ENCODE data around the gene FAM43A. TPM values are rescaled to one million over a fixed set of nuclear protein-coding genes. Genes with fewer than 3 reads are reported as not detected.

The FAM43A gene
- total RNA-seq, 1 experiment from 2014 or later: 18.8 TPM

DNA sequence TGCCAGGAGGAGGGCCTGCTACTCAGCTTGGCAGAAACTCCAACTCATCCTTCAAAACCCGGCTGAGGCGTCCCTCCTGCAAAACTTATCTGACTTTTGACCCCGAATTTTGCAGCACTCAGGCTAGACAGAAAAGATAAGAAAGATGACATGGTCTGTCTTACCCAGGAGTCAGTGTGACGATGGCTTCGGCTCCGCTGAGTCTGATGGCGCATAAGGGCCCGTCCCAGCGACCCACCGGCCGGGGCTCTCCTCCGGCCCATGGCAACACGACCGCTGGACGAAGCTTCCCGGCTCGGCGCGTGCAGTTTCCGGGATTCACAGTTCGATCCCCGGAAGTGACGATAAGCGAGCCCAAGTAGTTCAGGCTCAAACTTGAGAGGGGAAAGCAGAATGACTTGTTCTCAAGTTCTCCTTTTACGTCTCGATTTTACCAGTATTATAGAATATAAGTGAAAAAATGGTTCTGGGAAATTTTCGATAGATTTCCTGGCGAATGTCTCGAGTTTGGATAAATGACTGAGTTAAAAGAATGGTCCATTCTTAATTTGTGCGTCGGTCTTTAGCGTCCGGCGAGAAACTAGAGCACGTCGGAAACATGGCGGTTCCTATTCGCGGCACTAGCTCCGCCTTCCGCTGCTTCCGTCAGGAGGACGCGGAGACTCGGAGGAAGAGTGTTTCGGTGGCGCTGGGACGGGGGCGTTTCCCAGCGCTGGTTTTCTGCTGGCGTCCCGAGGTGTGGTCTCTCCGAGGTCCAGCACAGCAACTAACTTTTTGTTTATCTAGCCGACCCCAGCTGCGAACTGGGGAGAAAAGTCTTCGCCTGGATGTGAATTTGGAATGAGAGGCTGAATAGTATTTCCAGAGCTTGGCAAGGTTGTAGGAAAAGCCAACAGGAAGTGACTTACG lies 13.5 kb upstream of the FAM43A start, which contains the start of gene LSG1:
TSS of gene LSG1 (minus strand) at position 292 of the 909 bp plus-strand sequence. CDS start at position 263, 29 bp downstream.
- peak; percentile 96 for DNase-seq (ENCODE audit: low read depth, low spot score)
- in situ Hi-C loops (cut with HindIII; ENCODE audit: low pct_unique_long_range_greater_than_20kb, low sequenced_read_pairs): no loop called here

DNA sequence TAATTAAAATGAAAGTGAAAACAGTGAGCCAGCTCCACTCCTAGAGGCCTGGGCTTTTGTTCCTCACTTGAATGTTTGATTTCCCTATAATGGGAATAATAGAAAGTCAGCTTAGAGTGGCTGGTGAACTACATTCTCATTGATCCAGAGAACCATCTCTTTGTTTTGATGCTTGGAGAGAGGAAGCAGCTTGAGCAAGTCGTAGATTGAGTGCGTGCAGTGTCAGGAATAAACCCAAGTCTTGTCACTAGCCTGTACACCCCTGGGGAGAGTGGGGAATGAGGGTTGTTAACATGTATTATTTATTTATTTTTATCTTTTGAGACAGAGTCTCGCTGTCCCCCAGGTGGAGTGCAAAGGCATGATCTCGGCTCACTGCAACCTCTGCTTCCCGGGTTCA lies 12.8 kb upstream of the FAM43A start:
- DNase-seq (ENCODE audit: low read depth, low spot score): no peak
- in situ Hi-C loops (cut with HindIII; ENCODE audit: low pct_unique_long_range_greater_than_20kb, low sequenced_read_pairs): no loop called here

GRCh38 chr3:194673761-194674160 lies 11.9 kb upstream of the FAM43A start:
- DNase-seq (ENCODE audit: low read depth, low spot score): no peak
- in situ Hi-C loops (cut with HindIII; ENCODE audit: low pct_unique_long_range_greater_than_20kb, low sequenced_read_pairs): no loop called here

DNA sequence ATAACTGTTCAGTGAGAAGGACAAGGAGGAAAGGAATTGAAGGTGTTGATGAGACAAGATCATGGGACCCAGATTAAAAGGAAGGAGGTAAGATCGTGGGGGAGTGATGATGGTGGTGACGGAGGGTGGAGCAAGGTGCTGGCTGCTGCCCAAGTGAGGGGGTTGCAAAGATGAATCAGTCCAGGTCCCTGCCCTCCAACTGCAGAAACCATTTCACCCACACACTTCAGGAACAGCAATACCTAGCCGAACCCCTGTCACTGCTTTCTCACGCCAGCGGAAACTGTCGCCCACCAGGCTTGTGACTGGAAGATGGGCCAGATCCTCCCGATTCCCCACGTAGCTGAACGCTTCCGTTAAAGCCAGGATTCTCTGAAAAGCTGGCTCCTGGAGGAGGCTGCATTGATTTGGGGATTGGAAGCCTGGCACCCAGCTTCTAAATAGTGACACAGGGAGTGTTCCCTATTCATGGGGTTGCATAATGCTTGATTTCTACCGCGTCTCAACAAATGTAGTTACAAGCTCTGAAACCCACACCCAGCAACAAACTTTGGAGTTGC lies 10.5 kb upstream of the FAM43A start:
- DNase-seq (ENCODE audit: low read depth, low spot score): no peak
- in situ Hi-C loops (cut with HindIII; ENCODE audit: low pct_unique_long_range_greater_than_20kb, low sequenced_read_pairs): no loop called here

DNA sequence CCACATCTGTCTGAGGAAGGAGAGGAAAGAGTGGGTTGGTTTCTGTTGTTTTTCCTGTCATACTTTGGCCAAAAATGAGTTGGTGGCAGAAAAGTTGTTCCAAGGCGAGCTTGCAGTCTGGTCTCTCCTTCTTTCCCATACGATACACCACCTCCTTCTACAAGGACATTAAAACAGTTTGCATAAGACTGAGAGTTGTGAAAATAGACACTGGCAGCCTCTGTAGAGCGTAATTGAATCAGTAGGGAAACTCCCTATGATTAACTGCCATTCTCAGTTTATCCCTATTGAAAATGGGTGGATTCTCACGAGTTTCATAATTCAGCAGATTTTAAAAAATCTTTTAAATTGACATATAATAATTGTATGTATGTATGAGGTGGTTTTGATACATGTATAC lies 10.0 kb upstream of the FAM43A start:
- in situ Hi-C loops (cut with HindIII; ENCODE audit: low pct_unique_long_range_greater_than_20kb, low sequenced_read_pairs): no loop called here
- DNase-seq (ENCODE audit: low read depth, low spot score): no peak

GRCh38 chr3:194676471-194676870 lies 9.2 kb upstream of the FAM43A start:
- in situ Hi-C loops (cut with HindIII; ENCODE audit: low pct_unique_long_range_greater_than_20kb, low sequenced_read_pairs): no loop called here
- no peak for DNase-seq (ENCODE audit: low read depth, low spot score)

DNA sequence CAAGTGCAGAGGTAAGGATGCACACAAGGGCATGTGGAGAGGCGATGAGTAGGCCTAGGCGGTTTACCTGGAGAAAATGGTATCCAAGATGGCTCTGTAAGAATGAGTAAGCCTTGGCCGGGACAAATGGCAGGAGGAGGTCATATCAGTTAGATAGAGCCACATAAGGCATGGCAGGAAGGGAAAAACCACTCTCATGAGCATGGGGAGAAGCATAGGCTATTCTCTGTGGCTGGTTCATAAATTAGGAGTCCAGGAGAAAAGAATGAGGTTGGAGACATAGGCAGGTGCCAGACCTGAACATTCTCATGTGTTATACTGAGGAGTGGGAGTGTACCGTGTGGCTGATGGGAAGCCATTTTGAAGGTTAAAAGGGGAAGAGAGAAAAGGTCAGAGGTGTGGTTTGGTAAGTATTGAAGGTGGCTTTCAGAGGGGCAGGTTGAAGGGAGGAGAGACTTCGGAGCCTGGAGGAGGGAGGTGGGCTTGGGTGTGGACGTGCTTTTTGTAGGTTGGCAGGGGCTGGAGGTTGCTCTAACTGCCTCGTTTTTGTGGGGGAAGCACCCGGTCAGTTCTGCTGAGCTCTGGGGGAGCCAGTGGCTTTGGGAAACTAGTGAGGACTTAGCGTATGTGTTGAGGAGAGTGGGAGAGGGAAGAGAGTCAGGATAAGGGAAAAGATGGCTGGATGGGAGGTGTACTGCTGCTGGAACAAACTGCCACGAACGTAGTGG lies 4.6 kb upstream of the FAM43A start:
- DNase-seq (ENCODE audit: low read depth, low spot score): no peak
- in situ Hi-C loops (cut with HindIII; ENCODE audit: low pct_unique_long_range_greater_than_20kb, low sequenced_read_pairs): no loop called here

- DNase-seq (ENCODE audit: low read depth, low spot score): no peak
- in situ Hi-C loops (cut with HindIII; ENCODE audit: low pct_unique_long_range_greater_than_20kb, low sequenced_read_pairs): no loop called here
Observed at GRCh38 chr3:194682189-194682693, 3.4 kb upstream of the FAM43A start.

- peak; percentile 92 for DNase-seq (ENCODE audit: low read depth, low spot score)
- in situ Hi-C loops (cut with HindIII; ENCODE audit: low pct_unique_long_range_greater_than_20kb, low sequenced_read_pairs): no loop called here
Observed at GRCh38 chr3:194682694-194683310, 2.9 kb upstream of the FAM43A start.

DNA sequence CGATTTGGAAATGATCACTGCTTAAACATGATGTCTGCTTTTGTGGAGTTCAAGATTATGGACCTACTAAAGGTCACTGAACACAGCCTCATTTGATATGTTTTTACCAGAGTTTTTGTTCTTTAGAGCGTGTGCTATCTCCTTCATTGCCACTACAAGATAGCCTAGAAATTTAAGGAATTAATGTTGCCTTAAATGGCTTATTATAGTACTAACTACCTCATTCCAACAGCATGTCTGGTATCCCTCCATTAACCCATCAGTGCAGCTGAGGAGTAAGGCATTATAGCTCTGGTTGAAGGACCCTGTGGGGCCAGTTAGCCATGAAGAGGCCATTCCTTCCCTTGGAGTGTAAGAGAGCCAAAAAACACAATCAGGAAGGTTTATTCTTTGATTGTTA lies 2.3 kb upstream of the FAM43A start:
- no peak for DNase-seq (ENCODE audit: low read depth, low spot score)
- in situ Hi-C loops (cut with HindIII; ENCODE audit: low pct_unique_long_range_greater_than_20kb, low sequenced_read_pairs): no loop called here

DNA sequence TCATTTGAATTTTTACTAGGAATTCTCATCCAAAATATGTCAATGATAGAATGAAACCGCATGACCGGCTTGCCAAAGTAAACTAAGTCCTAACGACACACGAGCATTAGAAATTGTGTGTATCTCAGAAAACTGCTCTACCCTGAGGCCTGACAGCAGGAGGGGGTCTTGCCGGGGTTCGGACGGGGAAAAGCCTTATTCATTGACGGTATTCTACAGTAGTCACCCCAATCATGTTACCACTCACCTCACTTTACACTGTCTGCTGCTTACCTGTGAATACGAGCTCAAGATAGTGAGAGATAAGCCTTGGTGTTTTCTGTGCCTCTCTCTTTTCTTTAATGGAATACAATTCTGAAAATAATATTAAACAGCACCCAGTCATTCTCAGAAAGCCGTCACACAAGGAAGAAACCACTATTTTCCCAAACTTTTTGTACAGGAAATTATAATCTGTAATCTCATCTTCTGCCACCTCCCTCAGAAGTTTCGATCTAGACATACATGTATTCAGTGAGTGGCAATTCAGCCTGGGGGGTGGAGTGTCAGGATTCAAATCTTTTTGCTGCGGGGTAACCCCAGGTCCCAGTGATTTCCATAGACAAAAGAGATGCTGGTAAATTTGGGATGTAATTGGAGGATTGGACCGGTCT lies 492 bp upstream of the FAM43A start:
- in situ Hi-C loops (cut with HindIII; ENCODE audit: low pct_unique_long_range_greater_than_20kb, low sequenced_read_pairs): no loop called here
- DNase-seq (ENCODE audit: low read depth, low spot score): no peak

- in situ Hi-C loops (cut with HindIII; ENCODE audit: low pct_unique_long_range_greater_than_20kb, low sequenced_read_pairs): no loop called here
Observed at GRCh38 chr3:194686414-194686815, 732 bp downstream of the FAM43A start.

GRCh38 chr3:194686816-194687637 lies 1.3 kb downstream of the FAM43A start:
- in situ Hi-C loops (cut with HindIII; ENCODE audit: low pct_unique_long_range_greater_than_20kb, low sequenced_read_pairs): no loop called here
- no peak for DNase-seq (ENCODE audit: low read depth, low spot score)

More at GRCh38 chr3:194686414-194686815, 732 bp downstream of the FAM43A start:
- DNase-seq (ENCODE audit: low read depth, low spot score): no peak

GRCh38 chr3:194687638-194688199 lies 2.0 kb downstream of the FAM43A start:
- in situ Hi-C loops (cut with HindIII; ENCODE audit: low pct_unique_long_range_greater_than_20kb, low sequenced_read_pairs): no loop called here
- no peak for DNase-seq (ENCODE audit: low read depth, low spot score)

- in situ Hi-C loops (cut with HindIII; ENCODE audit: low pct_unique_long_range_greater_than_20kb, low sequenced_read_pairs): no loop called here
- no peak for DNase-seq (ENCODE audit: low read depth, low spot score)
Observed at GRCh38 chr3:194688200-194688740, 2.6 kb downstream of the FAM43A start.

- DNase-seq (ENCODE audit: low read depth, low spot score): no peak
- in situ Hi-C loops (cut with HindIII; ENCODE audit: low pct_unique_long_range_greater_than_20kb, low sequenced_read_pairs): no loop called here
Observed at GRCh38 chr3:194688946-194689345, 3.3 kb downstream of the FAM43A start.
